Measurements from ENCODE around the gene CIB4.

CIB4 gene

GRCh38 chr2:26585966-26586365, 55.2 kb downstream of the CIB4 start:
- no peak for TF ChIP-seq CTCF (conservative IDR thresholded peaks at IDR 0.05; ENCODE audit: control insufficient read depth, insufficient read depth, low read depth, low read length)
- H3K4me3 ChIP-seq (ENCODE audit: control insufficient read depth, low read depth, low read length): no peak overlapping the region
- no peak for DNase-seq (ENCODE audit: low read depth)

GRCh38 chr2:26585100-26585499, 56.1 kb downstream of the CIB4 start:
- TF ChIP-seq CTCF (conservative IDR thresholded peaks at IDR 0.05; ENCODE audit: control insufficient read depth, insufficient read depth, low read depth, low read length): no peak
- H3K4me3 ChIP-seq (ENCODE audit: control insufficient read depth, low read depth, low read length): no peak overlapping the region
- DNase-seq (ENCODE audit: low read depth): no peak

- no peak for TF ChIP-seq CTCF (conservative IDR thresholded peaks at IDR 0.05; ENCODE audit: control insufficient read depth, insufficient read depth, low read depth, low read length)
- no peak for DNase-seq (ENCODE audit: low read depth)
Measured at GRCh38 chr2:26584656-26585055, 56.5 kb downstream of the CIB4 start.

GRCh38 chr2:26584191-26584590, 57.0 kb downstream of the CIB4 start:
- H3K4me3 ChIP-seq (ENCODE audit: control insufficient read depth, low read depth, low read length): no peak overlapping the region
- TF ChIP-seq CTCF (conservative IDR thresholded peaks at IDR 0.05; ENCODE audit: control insufficient read depth, insufficient read depth, low read depth, low read length): no peak
- DNase-seq (ENCODE audit: low read depth): no peak

More at GRCh38 chr2:26584656-26585055, 56.5 kb downstream of the CIB4 start:
- H3K4me3 ChIP-seq (ENCODE audit: control insufficient read depth, low read depth, low read length): no peak overlapping the region

GRCh38 chr2:26583381-26583911, 57.7 kb downstream of the CIB4 start:
- DNase-seq (ENCODE audit: low read depth): no peak
- TF ChIP-seq CTCF (conservative IDR thresholded peaks at IDR 0.05; ENCODE audit: control insufficient read depth, insufficient read depth, low read depth, low read length): no peak
- H3K4me3 ChIP-seq (ENCODE audit: control insufficient read depth, low read depth, low read length): no peak overlapping the region

GRCh38 chr2:26582890-26583289, 58.3 kb downstream of the CIB4 start:
- no peak overlapping the region for H3K4me3 ChIP-seq (ENCODE audit: control insufficient read depth, low read depth, low read length)
- TF ChIP-seq CTCF (conservative IDR thresholded peaks at IDR 0.05; ENCODE audit: control insufficient read depth, insufficient read depth, low read depth, low read length): no peak
- DNase-seq (ENCODE audit: low read depth): no peak
